Left renal cortex interstitium (tissue), 4 donors: ENCODE data around the gene VWA2. TPM values are rescaled to one million over a fixed set of nuclear protein-coding genes. Genes with fewer than 3 reads are reported as not detected.
"Not testable (repeated sequence)": the region's sequence is repeated elsewhere in the genome, so short reads cannot be mapped to it uniquely, and the experiment has no call there.

Experiments used
- DNase-seq, 4 donors: peaks; one replicate each; pipeline ENCODE4 v3.0.0-alpha.2; 2013; ENCODE audit warnings: low read depth in 4 of 4, low spot score in 2 of 4, missing footprints in 1 of 4
- polyA plus RNA-seq, 4 donors: library from polyadenylated mRNA; unstranded; fragments of 120-200 nt; gene quantifications; one replicate each; pipeline ENCODE4 v1.2.1, GENCODE V29; 2013; ENCODE audit not compliant: insufficient read length in 4 of 4

VWA2 gene
- polyA plus RNA-seq, 4 donors, result 2.0 to 3.2 (median 2.5) TPM

- no peak for DNase-seq
Observed at GRCh38 chr10:114313139-114313538, 74.1 kb downstream of the VWA2 start.

- DNase-seq, result no peak
Observed at GRCh38 chr10:114313866-114314265, 74.8 kb downstream of the VWA2 start.

GRCh38 chr10:114315566-114316420, 76.7 kb downstream of the VWA2 start:
- no peak for DNase-seq

- no peak for DNase-seq
Observed at GRCh38 chr10:114316744-114317143, 77.7 kb downstream of the VWA2 start.

GRCh38 chr10:114319406-114320248, 80.6 kb downstream of the VWA2 start:
- no peak for DNase-seq

- no peak for DNase-seq
Observed at GRCh38 chr10:114320249-114321116, 81.4 kb downstream of the VWA2 start.

GRCh38 chr10:114322344-114322743, 83.3 kb downstream of the VWA2 start:
- no peak for DNase-seq

GRCh38 chr10:114323023-114323422, 84.0 kb downstream of the VWA2 start:
- DNase-seq, result no peak

- no peak for DNase-seq
Observed at GRCh38 chr10:114326795-114327194, 87.7 kb downstream of the VWA2 start.

- no peak for DNase-seq
Observed at GRCh38 chr10:114327537-114328440, 88.7 kb downstream of the VWA2 start.

- DNase-seq, result no peak
Observed at GRCh38 chr10:114328441-114328812, 89.4 kb downstream of the VWA2 start.

GRCh38 chr10:114328874-114329273, 89.8 kb downstream of the VWA2 start:
- DNase-seq, result no peak

GRCh38 chr10:114329634-114330365, 90.7 kb downstream of the VWA2 start:
- no peak for DNase-seq

GRCh38 chr10:114332301-114333192, 93.5 kb downstream of the VWA2 start:
- DNase-seq, result no peak

- not testable (repeated sequence) for DNase-seq
Observed at GRCh38 chr10:114333441-114333840, 94.4 kb downstream of the VWA2 start.

GRCh38 chr10:114334301-114334700, 95.2 kb downstream of the VWA2 start:
- DNase-seq, result no peak

- DNase-seq, result no peak
Observed at GRCh38 chr10:114335614-114336013, 96.6 kb downstream of the VWA2 start.
